ENCODE measurements around the gene SMAD2.
"Not testable (repeated sequence)": the region's sequence is repeated elsewhere in the genome, so short reads cannot be mapped to it uniquely, and the experiment has no call there.

SMAD2 gene

DNA sequence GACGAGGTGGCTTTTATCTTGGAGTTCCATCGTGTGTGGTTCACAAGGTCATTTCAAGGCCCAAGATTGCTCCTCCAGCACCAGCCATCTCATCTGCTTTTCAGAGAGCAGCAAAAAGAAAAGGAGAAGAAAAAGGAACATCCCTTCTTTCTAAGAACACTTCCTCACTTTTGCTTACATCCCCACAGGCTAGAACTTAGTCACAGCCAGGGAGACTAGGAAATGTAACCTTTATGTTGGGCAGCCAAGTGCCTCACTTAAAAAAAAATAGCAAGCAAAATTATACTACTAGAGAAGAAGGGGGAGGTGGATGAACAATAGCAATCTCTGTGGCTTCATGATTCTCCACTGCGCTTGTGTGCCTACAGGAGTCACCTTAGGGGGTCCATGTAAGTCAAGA, 141.8 kb downstream of the SMAD2 start:
- DNase-seq = no peak

DNA sequence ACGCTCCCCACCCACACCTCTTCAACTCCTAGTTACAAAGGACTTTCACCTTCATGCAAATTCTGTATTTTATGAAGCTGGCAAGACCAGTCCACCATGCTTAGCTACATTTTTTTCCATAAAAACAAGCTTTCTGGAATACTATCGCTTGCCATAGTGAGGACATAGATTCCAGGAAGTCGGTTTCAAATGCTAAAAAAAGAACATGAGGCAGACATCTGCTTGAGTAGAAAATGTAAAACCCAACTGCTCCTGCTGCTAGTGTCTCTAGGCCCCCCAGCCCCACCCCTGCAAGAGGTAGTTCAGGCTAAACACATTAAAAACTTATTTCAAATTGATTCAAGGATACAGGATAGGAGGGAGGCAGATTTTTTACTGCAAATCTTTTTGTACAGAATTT, 148.9 kb downstream of the SMAD2 start:
- DNase-seq = no peak

DNA sequence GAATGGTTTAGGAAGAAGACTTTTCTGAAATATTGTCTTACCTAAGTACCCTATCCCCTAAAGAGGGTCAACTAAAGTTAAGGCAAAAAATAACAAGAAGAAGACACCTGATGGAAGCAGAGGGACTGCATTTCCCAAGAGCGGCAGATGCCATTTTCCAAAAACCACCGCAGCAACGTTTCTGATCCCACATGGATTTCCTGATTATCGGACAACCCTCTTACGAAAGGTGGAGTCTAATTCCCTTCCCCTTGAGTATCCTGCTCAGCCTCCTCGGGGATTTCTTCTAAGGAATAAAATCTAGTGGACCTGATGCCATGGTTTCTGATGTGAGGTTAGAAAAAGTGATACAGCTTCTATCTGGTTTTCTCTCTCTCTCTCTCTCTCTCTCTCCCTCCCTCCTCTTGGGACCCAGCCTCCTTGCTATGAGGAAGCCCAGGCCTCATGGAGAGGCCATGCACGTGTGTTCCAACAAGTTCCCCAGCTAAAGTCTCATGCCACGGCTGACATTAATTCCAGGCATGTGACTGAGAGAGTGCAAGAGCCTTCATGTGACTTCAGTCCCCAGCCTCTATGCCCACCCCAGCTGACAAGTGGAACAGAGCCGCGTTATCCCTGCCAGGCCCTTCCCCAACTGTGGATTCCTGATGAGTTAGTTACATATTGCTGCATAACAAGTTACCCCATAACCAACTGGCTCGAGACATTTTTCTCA, 150.3 kb downstream of the SMAD2 start:
- DNase-seq = no peak

DNA sequence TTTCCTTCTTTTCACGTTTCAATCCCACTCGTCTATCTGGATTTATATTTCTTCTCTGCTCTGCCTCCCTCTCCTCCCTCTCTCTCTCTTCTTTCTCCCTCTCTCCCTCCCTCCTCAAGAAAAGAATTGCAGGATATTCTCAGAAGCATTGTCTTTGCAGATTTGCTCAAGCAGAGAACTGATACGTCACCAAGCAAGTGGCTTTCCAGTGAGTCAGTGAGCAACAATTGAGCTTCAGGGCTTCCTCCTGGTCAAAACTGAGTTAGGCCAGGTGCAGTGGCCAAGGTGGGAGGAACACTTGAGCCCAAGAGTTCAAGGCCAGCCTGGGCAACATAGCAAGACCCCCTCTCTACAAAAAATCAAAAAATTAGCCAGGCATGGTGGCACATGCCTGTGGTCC, 151.1 kb downstream of the SMAD2 start:
- no peak for DNase-seq

DNA sequence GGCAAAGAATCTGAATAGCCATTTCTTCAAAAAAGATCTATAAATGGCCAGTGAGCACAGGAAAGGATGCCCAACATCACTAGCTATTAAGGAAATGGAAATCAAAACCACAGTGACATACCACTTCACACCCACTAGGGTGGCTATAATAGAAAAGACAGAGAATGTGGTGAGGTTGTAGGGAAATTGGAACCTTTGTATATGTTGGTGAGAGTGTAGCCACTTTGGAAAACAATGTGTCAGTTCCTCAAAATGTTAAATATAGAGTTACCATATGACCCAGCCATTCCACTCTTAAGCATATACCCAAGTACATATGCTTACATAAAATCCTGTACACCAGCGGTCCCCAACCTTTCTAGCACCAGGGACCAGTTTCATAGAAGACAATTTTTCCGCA, 152.8 kb downstream of the SMAD2 start:
- no peak for DNase-seq

DNA sequence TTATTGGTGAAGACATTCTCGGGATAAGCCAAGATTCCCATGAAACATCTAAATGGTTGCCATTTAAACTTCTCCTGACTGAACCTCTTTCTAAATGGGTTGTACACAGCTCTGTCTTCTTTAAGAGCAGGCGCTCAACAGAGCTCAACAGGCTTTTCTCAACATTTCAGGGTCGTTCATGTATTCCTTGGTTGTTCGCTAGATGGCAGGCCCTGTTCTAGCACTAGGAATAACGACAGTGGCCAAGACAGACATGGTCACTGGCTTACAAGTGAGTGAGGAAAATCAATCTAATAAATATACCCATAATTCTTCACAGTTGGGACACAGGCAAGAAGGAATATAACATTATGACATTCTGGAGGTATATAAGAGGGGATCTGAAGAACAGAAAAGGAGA, 154.5 kb downstream of the SMAD2 start:
- DNase-seq = no peak

DNA sequence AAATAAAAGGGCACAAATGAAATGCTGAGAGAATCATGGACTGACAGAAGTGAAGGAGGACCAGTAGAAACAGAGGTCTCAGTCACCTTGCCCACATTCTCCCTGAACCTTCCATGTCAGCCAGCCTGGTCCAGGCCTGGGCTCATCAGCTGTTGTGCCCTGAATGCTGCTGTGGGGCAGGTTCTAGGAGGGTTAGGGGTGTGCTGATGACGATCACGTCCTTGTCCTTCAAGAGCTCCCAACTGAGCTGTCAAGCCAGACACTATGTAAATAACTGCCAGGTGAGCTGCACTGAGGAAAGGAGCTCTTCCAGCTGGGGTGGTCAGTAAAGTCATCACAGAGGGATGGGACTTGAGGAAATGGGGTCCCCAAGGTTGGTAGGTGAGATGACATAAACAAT, 156.5 kb downstream of the SMAD2 start:
- DNase-seq = no peak

DNA sequence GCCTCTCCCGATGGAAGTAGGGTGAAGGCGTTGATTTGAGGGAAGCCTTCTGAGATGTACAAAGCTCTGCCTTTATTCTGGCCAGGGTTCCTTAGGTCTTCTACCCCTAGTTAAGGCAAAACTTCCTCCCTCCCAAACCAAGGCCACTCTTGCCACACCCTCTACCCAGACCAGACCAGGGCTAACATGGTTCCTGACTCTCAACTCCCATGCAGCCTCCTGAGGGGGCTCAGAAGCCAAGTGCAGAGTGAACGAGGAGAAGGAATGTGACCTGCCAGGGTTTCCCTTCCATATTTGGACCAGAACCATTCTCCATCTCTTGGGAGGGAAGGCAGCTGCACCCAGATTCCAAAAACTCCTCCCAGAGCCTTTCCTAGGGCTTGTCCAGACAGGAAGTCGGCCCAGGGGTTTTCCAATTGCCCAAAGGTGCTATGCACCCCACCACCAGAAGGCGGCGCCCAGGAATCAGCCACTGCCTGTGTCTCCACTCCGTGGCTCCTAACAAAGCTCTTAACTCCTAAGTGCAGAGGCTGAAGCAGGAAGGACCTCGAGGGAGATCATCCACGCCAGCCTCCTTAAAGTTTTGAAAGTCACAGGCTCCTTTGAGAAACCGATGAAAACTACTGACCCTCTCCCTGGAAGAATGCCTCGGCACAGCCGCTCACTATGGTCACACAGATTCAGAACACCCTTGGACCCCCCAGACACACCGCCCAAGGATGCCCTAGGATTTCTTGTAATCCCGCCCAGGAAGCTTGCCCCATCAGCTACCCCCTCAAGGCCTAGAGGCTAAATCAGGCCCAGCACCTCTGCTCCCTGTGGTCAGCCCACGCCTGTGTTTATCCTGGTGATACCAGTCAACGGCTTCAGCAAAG, 157.8 kb downstream of the SMAD2 start:
- DNase-seq = no peak

DNA sequence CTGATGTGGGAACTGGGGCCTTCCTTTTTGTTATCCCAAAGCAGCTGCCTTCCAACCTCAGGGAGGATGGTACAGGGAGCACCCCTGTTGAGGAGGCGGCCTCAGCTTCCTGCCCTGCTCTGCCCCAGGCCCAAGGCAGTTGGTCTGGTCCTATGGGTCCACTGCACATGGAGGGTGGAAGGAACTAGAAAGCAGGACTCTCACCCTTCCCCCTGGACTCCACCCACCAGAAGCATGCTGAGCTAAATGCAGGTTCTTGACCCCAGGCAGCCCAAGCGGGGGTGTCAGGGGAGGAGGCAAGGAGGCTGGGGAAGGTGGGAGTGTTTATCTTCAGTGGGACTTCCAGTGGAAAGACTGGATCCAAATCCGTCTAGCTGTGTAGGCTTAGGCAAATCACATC, 158.5 kb downstream of the SMAD2 start:
- no peak for DNase-seq

DNA sequence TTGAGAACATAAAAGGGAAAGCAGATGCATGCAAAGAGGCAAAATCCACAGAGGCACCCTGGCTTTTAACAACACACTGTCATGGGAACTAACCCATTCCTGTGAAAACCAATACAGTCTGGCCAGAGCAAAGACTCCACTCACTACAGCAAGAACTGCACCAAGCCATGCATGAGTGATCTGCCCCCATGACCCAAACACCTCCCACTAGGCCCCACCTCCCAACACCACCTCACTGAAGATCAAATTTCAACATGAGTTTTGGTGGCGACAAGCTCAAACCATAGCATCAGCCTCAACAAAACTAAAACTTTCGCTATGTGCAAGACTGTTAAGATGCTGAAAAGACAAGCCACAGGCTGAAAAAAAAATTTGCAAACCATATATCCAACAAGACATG, 162.8 kb downstream of the SMAD2 start:
- DNase-seq = no peak

DNA sequence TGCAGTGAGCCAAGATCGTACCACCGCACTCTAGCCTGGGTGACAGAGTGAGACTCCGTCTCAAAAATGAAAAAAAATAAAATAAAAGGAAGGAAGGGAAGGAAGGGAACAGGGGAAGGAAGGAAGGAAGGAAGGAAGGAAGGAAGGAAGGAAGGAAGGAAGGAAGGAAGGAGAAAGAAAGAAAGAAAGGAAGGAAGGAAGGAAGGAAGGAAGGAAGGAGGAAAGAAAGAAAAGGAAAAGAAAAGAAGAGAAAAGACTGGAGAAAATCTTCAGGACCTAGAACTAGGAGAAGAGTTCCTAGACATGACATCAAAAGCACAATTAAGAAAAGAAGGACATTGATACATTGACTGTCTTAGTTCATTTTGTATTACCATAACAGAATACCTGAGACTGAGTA, 163.3 kb downstream of the SMAD2 start:
- DNase-seq = not testable (repeated sequence)

Measured in NCI-H524 treated with DMSO at 0.1 percent for 48 hours (cell line).